Liver (tissue), 9 donors: ENCODE data around the gene MIB2. TPM values are rescaled to one million over a fixed set of nuclear protein-coding genes. Genes with fewer than 3 reads are reported as not detected.

Experiments used
- DNase-seq: peaks from one replicate; pipeline ENCODE4 v3.0.0-alpha.2; 2017; ENCODE audit warnings: low spot score
- H3K27ac ChIP-seq, 2 donors: one replicate each; pipeline ENCODE4 v1.7.0; 2013; ENCODE audit warnings: inconsistent platforms in 2 of 2, low read length in 2 of 2, control low read depth in 1 of 2, low read depth in 1 of 2, mild to moderate bottlenecking in 1 of 2
- H3K27me3 ChIP-seq, 4 donors: one replicate each; pipeline versions ENCODE4 v1.6.1 to v1.7.0; 2013; ENCODE audit warnings: low read length in 3 of 4, inconsistent platforms in 1 of 4, mild to moderate bottlenecking in 1 of 4, moderate library complexity in 1 of 4; ENCODE audit not compliant: control insufficient read depth in 4 of 4, insufficient read depth in 4 of 4
- H3K36me3 ChIP-seq, 4 donors: one replicate each; pipeline versions ENCODE4 v1.6.1 to v1.7.0; 2013; ENCODE audit warnings: low read length in 3 of 4, mild to moderate bottlenecking in 3 of 4, low read depth in 1 of 4, moderate library complexity in 1 of 4; ENCODE audit not compliant: control insufficient read depth in 4 of 4, insufficient read depth in 3 of 4
- H3K4me1 ChIP-seq, 4 donors: one replicate each; pipeline versions ENCODE4 v1.6.1 to v1.7.0; 2013; ENCODE audit warnings: low read length in 3 of 4, mild to moderate bottlenecking in 3 of 4, moderate library complexity in 1 of 4; ENCODE audit not compliant: control insufficient read depth in 4 of 4, insufficient read depth in 4 of 4
- H3K4me3 ChIP-seq, 3 donors: one replicate each; pipeline versions ENCODE4 v1.6.1 to v1.7.0; 2013; ENCODE audit warnings: low read length in 3 of 3, control low read depth in 1 of 3, low read depth in 1 of 3, mild to moderate bottlenecking in 1 of 3
- H3K9ac ChIP-seq, 2 donors: one replicate each; pipeline ENCODE4 v1.7.0; 2013; ENCODE audit warnings: low read length in 2 of 2, mild to moderate bottlenecking in 2 of 2, moderate library complexity in 2 of 2, control low read depth in 1 of 2, low read depth in 1 of 2
- H3K9me3 ChIP-seq, 4 donors: one replicate each; pipeline versions ENCODE4 v1.6.1 to v1.7.0; 2013; ENCODE audit warnings: low read length in 3 of 4; ENCODE audit not compliant: control insufficient read depth in 4 of 4
- FOXA1 ChIP-seq: IDR thresholded peaks from 2 replicates; pipeline ENCODE4 v1.6.1; 2016; ENCODE audit warnings: antibody characterized with exemption
- FOXA2 ChIP-seq: IDR thresholded peaks from 2 replicates; pipeline ENCODE4 v1.6.1; 2016; ENCODE audit warnings: antibody characterized with exemption
- GABPA ChIP-seq, 2 donors: IDR thresholded peaks in 1 of 2; conservative IDR thresholded peaks in 1 of 2; 2 replicates each; pipeline ENCODE4 v1.6.1; 2016; ENCODE audit warnings: antibody characterized with exemption in 2 of 2, mild to moderate bottlenecking in 1 of 2, moderate library complexity in 1 of 2
- HNF4A ChIP-seq, 2 donors: conservative IDR thresholded peaks; 2 replicates each; pipeline ENCODE4 v1.6.1; 2016; ENCODE audit warnings: antibody characterized with exemption in 2 of 2, mild to moderate bottlenecking in 2 of 2
- HNF4G ChIP-seq: IDR thresholded peaks from 2 replicates; pipeline ENCODE4 v1.6.1; 2016; ENCODE audit warnings: antibody characterized with exemption
- JUND ChIP-seq, 2 donors: IDR thresholded peaks; 2 replicates each; pipeline ENCODE4 v1.6.1; 2016; ENCODE audit warnings: antibody characterized with exemption in 2 of 2
- MAX ChIP-seq: IDR thresholded peaks from 2 replicates; pipeline ENCODE4 v1.6.1; 2016; ENCODE audit warnings: antibody characterized with exemption
- NR2F2 ChIP-seq: IDR thresholded peaks from 2 replicates; pipeline ENCODE4 v1.6.1; 2016; ENCODE audit warnings: antibody characterized with exemption
- RXRA ChIP-seq, 2 donors: IDR thresholded peaks; 2 replicates each; pipeline ENCODE4 v1.6.1; 2017 to 2018; ENCODE audit warnings: antibody characterized with exemption in 2 of 2, mild to moderate bottlenecking in 1 of 2
- SP1 ChIP-seq: IDR thresholded peaks from 2 replicates; pipeline ENCODE4 v1.6.1; 2018; ENCODE audit warnings: antibody characterized with exemption, mild to moderate bottlenecking
- TAF1 ChIP-seq: conservative IDR thresholded peaks from 2 replicates; pipeline ENCODE4 v1.6.1; 2016; ENCODE audit warnings: antibody characterized with exemption, mild to moderate bottlenecking
- YY1 ChIP-seq: IDR thresholded peaks from 2 replicates; pipeline ENCODE4 v1.6.1; 2016; ENCODE audit warnings: antibody characterized with exemption, mild to moderate bottlenecking
- WGBS: extraction: QIAGEN DNeasy Blood & Tissue Kit; methylation state at CpG from one replicate; pipeline ENCODE4 v1.1.7; 2013; 5-methylcytosine and 5-hydroxymethylcytosine counted together
- polyA plus RNA-seq, 2 donors: library from polyadenylated mRNA; stranded (reverse) in 1 of 2; unstranded in 1 of 2; fragments of 200-250 nt in 1 of 2; fragments of >200 nt in 1 of 2; fragmentation: Nextera tagmentation in 1 of 2; extraction: Ambion mirVana in 1 of 2; gene quantifications; one replicate each; pipeline versions ENCODE4 v1.2.1 to v1.2.3, GENCODE V29; 2013 to 2015
- total RNA-seq, 2 donors: library from RNA; depleted of rRNA; stranded (reverse); fragments of >200 nt; gene quantifications; one replicate each; pipeline ENCODE4 v1.2.3, GENCODE V29; 2014
- TF ChIP-seq, protein P1 (sequence below): IDR thresholded peaks from 2 replicates; pipeline ENCODE4 v1.6.1; 2016; ENCODE audit warnings: antibody characterized with exemption
- TF ChIP-seq, protein P2 (sequence below): IDR thresholded peaks from 2 replicates; pipeline ENCODE4 v1.6.1; 2016; ENCODE audit warnings: antibody characterized with exemption
- TF ChIP-seq, protein P3 (sequence below): IDR thresholded peaks from 2 replicates; pipeline ENCODE4 v1.6.1; 2016; ENCODE audit warnings: antibody characterized with exemption, mild to moderate bottlenecking
- donor health status: healthy.
- donor health status: healthy.
- donor health status: healthy.
- donor health status: healthy.
- donor health status: healthy.

The MIB2 gene
- total and polyA plus RNA-seq, 4 donors: 9.8 to 33.0 (median 19.2) TPM

DNA sequence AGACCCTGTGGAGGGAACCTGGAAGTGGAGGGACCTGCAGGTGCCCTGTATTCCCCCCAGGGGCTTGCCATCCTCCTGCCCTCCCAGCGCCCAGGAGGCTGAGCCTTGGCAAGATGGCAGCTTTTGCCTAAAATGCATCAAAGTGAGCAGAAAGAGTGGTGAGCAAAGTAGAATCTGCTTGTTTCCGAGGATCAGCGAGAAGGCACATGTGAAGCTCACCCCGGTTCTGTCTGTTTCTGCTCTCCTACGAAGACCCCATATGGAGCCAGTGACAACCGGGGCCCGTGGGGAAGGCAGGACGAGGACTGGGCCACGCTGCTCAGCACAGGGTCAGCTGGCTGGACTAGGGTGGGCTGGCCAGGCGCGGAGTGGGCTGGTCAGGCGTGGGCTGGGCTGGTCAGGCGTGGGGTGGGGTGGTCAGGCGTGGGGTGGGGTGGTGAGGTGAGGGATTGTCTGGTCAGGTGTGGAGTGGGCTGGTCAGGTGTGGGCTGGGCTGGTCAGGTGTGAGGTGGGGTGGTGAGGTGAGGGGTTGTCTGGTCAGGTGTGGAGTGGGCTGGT, 10.2 kb upstream of the MIB2 start:
- Histone ChIP-seq H3K36me3 (no peaks in the 10 kb centered on the region), H3K27ac (no peak overlapping the region), H3K9ac (no peak overlapping the region), H3K4me3 (no peak overlapping the region), H3K4me1 (peaks cover 2 to 9% (median 5%) of the 10 kb centered on the region in 4 donors), H3K27me3 (peaks cover 0 to 4% (median 0%) of the 10 kb centered on the region in 4 donors), H3K9me3 (no peaks in the 10 kb centered on the region)
- no peak for DNase-seq
- WGBS: 83% methylated on average over 14 of the region's 14 CpGs
- TF ChIP-seq JUND (IDR thresholded peaks at IDR 0.05) (no peak), GABPA (IDR thresholded peaks at IDR 0.05 in 1 of 2, conservative IDR thresholded peaks at IDR 0.05 in 1 of 2) (no peak), RXRA (IDR thresholded peaks at IDR 0.05) (no peak), NR2F2 (no peak), MAX (no peak), FOXA1 (no peak), HNF4G (no peak), FOXA2 (no peak)
- TF ChIP-seq, protein P1, sequence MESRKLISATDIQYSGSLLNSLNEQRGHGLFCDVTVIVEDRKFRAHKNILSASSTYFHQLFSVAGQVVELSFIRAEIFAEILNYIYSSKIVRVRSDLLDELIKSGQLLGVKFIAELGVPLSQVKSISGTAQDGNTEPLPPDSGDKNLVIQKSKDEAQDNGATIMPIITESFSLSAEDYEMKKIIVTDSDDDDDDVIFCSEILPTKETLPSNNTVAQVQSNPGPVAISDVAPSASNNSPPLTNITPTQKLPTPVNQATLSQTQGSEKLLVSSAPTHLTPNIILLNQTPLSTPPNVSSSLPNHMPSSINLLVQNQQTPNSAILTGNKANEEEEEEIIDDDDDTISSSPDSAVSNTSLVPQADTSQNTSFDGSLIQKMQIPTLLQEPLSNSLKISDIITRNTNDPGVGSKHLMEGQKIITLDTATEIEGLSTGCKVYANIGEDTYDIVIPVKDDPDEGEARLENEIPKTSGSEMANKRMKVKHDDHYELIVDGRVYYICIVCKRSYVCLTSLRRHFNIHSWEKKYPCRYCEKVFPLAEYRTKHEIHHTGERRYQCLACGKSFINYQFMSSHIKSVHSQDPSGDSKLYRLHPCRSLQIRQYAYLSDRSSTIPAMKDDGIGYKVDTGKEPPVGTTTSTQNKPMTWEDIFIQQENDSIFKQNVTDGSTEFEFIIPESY: no peak
- TF ChIP-seq, protein P2, sequence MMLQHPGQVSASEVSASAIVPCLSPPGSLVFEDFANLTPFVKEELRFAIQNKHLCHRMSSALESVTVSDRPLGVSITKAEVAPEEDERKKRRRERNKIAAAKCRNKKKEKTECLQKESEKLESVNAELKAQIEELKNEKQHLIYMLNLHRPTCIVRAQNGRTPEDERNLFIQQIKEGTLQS: no peak
- TF ChIP-seq, protein P3, sequence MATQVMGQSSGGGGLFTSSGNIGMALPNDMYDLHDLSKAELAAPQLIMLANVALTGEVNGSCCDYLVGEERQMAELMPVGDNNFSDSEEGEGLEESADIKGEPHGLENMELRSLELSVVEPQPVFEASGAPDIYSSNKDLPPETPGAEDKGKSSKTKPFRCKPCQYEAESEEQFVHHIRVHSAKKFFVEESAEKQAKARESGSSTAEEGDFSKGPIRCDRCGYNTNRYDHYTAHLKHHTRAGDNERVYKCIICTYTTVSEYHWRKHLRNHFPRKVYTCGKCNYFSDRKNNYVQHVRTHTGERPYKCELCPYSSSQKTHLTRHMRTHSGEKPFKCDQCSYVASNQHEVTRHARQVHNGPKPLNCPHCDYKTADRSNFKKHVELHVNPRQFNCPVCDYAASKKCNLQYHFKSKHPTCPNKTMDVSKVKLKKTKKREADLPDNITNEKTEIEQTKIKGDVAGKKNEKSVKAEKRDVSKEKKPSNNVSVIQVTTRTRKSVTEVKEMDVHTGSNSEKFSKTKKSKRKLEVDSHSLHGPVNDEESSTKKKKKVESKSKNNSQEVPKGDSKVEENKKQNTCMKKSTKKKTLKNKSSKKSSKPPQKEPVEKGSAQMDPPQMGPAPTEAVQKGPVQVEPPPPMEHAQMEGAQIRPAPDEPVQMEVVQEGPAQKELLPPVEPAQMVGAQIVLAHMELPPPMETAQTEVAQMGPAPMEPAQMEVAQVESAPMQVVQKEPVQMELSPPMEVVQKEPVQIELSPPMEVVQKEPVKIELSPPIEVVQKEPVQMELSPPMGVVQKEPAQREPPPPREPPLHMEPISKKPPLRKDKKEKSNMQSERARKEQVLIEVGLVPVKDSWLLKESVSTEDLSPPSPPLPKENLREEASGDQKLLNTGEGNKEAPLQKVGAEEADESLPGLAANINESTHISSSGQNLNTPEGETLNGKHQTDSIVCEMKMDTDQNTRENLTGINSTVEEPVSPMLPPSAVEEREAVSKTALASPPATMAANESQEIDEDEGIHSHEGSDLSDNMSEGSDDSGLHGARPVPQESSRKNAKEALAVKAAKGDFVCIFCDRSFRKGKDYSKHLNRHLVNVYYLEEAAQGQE: no peak

DNA sequence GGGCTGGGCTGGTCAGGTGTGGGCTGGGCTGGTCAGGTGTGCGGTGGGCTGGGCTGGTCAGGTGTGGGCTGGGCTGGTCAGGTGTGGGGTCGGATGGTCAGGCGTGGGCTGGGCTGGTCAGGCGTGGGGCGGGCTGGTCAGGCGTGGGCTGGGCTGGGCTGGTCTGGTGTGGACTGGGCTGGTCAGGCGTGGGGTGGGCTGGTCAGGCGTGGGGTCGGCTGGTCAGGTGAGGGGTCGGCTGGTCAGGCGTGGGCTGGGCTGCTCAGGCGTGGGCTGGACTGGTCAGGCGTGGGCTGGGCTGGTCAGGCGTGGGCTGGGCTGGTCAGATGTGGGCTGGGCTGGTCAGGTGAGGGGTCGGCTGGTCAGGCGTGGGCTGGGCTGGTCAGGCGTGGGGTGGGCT, 9.6 kb upstream of the MIB2 start:
- no peak overlapping the region for H3K9ac ChIP-seq
- DNase-seq: no peak
- no peak overlapping the region for H3K27ac ChIP-seq
- peaks cover 0 to 8% (median 3%) of the 10 kb centered on the region in 4 donors for H3K4me1 ChIP-seq
- no peaks in the 10 kb centered on the region for H3K9me3 ChIP-seq
- no peaks in the 10 kb centered on the region for H3K36me3 ChIP-seq
- H3K27me3 ChIP-seq: peaks cover 0 to 3% (median 0%) of the 10 kb centered on the region in 4 donors
- 88% methylated on average over 17 of the region's 17 CpGs for WGBS
- no peak for TF ChIP-seq HNF4G
- no peak for TF ChIP-seq HNF4A (conservative IDR thresholded peaks at IDR 0.05)
- no peak for TF ChIP-seq MAX
- TF ChIP-seq YY1: no peak
- TF ChIP-seq FOXA2: no peak
- TF ChIP-seq, protein P2: no peak
- TF ChIP-seq SP1: no peak
- TF ChIP-seq TAF1: no peak
- TF ChIP-seq RXRA (IDR thresholded peaks at IDR 0.05): no peak
- no peak overlapping the region for H3K4me3 ChIP-seq
